HepG2 (cell line): ENCODE measurements around the gene BAHCC1. TPM values are rescaled to one million over a fixed set of nuclear protein-coding genes. Genes with fewer than 3 reads are reported as not detected.

Experiments
- HIVEP1 ChIP-seq: sonication (generic); formaldehyde crosslinking; IDR thresholded peaks from 2 replicates; pipeline ENCODE4 v1.4.0; 2020; ENCODE audit warnings: mild to moderate bottlenecking, missing genetic modification reagents
- HOXA3 ChIP-seq: sonication (generic); formaldehyde crosslinking; IDR thresholded peaks from 2 replicates; pipeline ENCODE4 v1.5.0; 2020; ENCODE audit warnings: missing genetic modification reagents
- SP5 ChIP-seq: IDR thresholded peaks from 2 replicates; pipeline ENCODE4 v1.6.1; 2016; ENCODE audit warnings: low read depth, borderline replicate concordance
- SUZ12 ChIP-seq: fragments of 150-350 bp; IDR thresholded peaks from 2 replicates; pipeline ENCODE4 v1.6.1; 2014; ENCODE audit warnings: low read depth, low read length
- XRCC5 ChIP-seq: fragments of 200-400 bp; formaldehyde crosslinking; optimal IDR thresholded peaks from 2 replicates; pipeline ENCODE3; 2017; ENCODE audit warnings: mild to moderate bottlenecking, low read length
- YEATS2 ChIP-seq: sonication (generic); formaldehyde crosslinking; IDR thresholded peaks from 2 replicates; pipeline ENCODE4 v1.4.0; 2020; ENCODE audit warnings: missing genetic modification reagents, borderline replicate concordance
- YY1 ChIP-seq: IDR thresholded peaks from 2 replicates; pipeline ENCODE4 v1.6.1; 2011; ENCODE audit warnings: low read length, low read depth, moderate library complexity, mild to moderate bottlenecking; ENCODE audit not compliant: insufficient read depth, insufficient replicate concordance
- ZBTB42 ChIP-seq: sonication (generic); formaldehyde crosslinking; IDR thresholded peaks from 2 replicates; pipeline ENCODE4 v1.5.0; 2020; ENCODE audit warnings: mild to moderate bottlenecking, missing genetic modification reagents
- ZBTB7B ChIP-seq: sonication (generic); formaldehyde crosslinking; IDR thresholded peaks from 2 replicates; pipeline ENCODE4 v1.4.0; 2020; ENCODE audit warnings: missing genetic modification reagents
- ZFP36L1 ChIP-seq: sonication (generic); formaldehyde crosslinking; IDR thresholded peaks from 2 replicates; pipeline ENCODE4 v1.8.0; 2022; ENCODE audit warnings: mild to moderate bottlenecking, missing genetic modification reagents, moderate library complexity
- ZNF138 ChIP-seq: sonication (generic); formaldehyde crosslinking; IDR thresholded peaks from 2 replicates; pipeline ENCODE4 v1.5.0; 2020; ENCODE audit warnings: mild to moderate bottlenecking, low read depth, missing genetic modification reagents
- ZNF205 ChIP-seq: IDR thresholded peaks from 2 replicates; pipeline ENCODE4 v1.6.1; 2018; ENCODE audit warnings: missing biosample characterization, missing genetic modification reagents
- ZNF232 ChIP-seq: sonication (generic); formaldehyde crosslinking; IDR thresholded peaks from 2 replicates; pipeline ENCODE4 v1.4.0; 2020; ENCODE audit warnings: missing genetic modification reagents, borderline replicate concordance
- ZNF264 ChIP-seq: sonication (generic); formaldehyde crosslinking; IDR thresholded peaks from 2 replicates; pipeline ENCODE4 v1.4.0; 2020; ENCODE audit warnings: missing genetic modification reagents
- ZNF3 ChIP-seq: IDR thresholded peaks from 2 replicates; pipeline ENCODE4 v1.7.0; 2017; ENCODE audit warnings: inconsistent platforms
- ZNF790 ChIP-seq: sonication (generic); formaldehyde crosslinking; IDR thresholded peaks from 2 replicates; pipeline ENCODE4 v1.8.0; 2022; ENCODE audit warnings: missing genetic modification reagents, mild to moderate bottlenecking, borderline replicate concordance
- ZNF883 ChIP-seq: sonication (generic); formaldehyde crosslinking; IDR thresholded peaks from 2 replicates; pipeline ENCODE4 v1.5.1; 2020; ENCODE audit warnings: mild to moderate bottlenecking, missing genetic modification reagents; ENCODE audit errors: not compliant biosample characterization
- polyA plus RNA-seq, 8 experiments: library from polyadenylated mRNA; depleted of rRNA in 3 of 8; stranded (reverse) in 7 of 8; unstranded in 1 of 8; fragments of >200 nt; fragmentation: Illumina TruSeq in 4 of 8; extraction: Trizol in 4 of 8; gene quantifications; 2 replicates each; pipeline versions ENCODE4 v1.2.1 to v1.2.3, GENCODE V29; 2011 to 2016; ENCODE audit warnings: low read depth in 4 of 8, missing spikeins in 1 of 8, mixed read lengths in 1 of 8; ENCODE audit not compliant: insufficient read depth in 1 of 8
- total RNA-seq, 5 experiments: library from RNA; depleted of rRNA; stranded (reverse); fragments of >200 nt; fragmentation: Illumina TruSeq; extraction: Trizol; gene quantifications; 2 replicates each; pipeline ENCODE4 v1.2.3, GENCODE V29; 2016; ENCODE audit warnings: low read depth in 1 of 5
- TF ChIP-seq, protein P1 (sequence below): sonication (generic); formaldehyde crosslinking; IDR thresholded peaks from 2 replicates; pipeline ENCODE4 v1.5.0; 2020; ENCODE audit warnings: mild to moderate bottlenecking, missing genetic modification reagents, borderline replicate concordance
- TF ChIP-seq, protein P2 (sequence below): sonication (generic); formaldehyde crosslinking; IDR thresholded peaks from 2 replicates; pipeline ENCODE4 v1.4.0; 2020; ENCODE audit warnings: missing genetic modification reagents, mild to moderate bottlenecking, borderline replicate concordance
- TF ChIP-seq, protein P3 (sequence below): sonication (generic); formaldehyde crosslinking; conservative IDR thresholded peaks from 2 replicates; pipeline ENCODE4 v1.4.0; 2020; ENCODE audit warnings: missing genetic modification reagents
- TF ChIP-seq, protein P4 (sequence below): IDR thresholded peaks from 2 replicates; pipeline ENCODE4 v1.6.1; 2018; ENCODE audit warnings: missing genetic modification reagents
- TF ChIP-seq, protein P5 (sequence below): sonication (generic); formaldehyde crosslinking; IDR thresholded peaks from 2 replicates; pipeline ENCODE4 v1.4.0; 2020; ENCODE audit warnings: missing genetic modification reagents

The BAHCC1 gene
- total and polyA plus RNA-seq, 2 of the 13 experiments (the other 11 are each of a cell fraction or from before 2014, with no cell fraction given): 1.4 to 1.7 TPM

DNA sequence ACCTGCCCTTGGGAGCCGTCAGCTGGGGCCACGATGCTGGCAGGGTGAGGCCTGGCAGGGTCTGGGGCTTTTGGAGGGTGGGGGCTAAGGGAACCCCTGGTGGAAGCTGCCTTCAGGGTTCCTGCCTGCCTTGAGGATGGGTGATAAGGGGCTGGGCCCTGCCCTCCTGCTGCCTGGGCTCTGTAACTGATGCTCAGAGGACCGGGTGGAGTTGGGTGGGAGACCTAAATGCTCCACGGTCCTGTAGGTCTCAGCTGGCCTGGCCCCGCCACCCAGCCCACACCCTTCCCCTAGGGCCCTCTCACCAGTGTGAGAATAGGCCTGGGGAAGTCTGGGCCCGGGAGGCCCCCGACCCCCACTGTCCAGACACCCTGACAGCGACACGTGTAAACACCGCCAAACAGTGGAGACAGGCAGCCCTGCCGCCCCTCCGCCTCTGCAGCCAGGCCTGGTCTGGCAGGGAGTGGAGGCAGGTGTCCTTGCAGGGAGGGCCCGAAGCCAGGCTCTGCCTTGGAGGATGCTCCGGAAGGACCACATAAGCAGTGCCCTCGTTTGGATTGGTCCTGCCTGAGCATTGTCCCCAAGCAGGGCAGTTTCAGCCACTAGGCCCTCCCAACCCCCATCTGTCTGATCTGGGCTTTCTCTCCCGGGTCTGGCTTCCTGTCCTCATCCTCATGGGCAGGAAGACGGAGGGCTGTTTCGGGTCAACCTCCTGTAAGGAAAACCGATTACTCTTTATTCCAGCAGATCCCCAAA lies 6.5 kb upstream of the BAHCC1 start (continued):
- TF ChIP-seq, protein P1, sequence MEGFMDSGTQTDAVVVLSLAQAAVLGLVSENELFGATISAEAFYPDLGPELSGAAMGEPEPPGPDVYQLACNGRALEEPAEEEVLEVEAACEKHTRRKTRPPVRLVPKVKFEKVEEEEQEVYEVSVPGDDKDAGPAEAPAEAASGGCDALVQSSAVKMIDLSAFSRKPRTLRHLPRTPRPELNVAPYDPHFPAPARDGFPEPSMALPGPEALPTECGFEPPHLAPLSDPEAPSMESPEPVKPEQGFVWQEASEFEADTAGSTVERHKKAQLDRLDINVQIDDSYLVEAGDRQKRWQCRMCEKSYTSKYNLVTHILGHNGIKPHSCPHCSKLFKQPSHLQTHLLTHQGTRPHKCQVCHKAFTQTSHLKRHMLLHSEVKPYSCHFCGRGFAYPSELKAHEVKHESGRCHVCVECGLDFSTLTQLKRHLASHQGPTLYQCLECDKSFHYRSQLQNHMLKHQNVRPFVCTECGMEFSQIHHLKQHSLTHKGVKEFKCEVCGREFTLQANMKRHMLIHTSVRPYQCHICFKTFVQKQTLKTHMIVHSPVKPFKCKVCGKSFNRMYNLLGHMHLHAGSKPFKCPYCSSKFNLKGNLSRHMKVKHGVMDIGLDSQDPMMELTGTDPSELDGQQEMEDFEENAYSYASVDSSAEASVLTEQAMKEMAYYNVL (CRISPR knock-in tag): no peak
- 0 out of 2 replicates have a peak, but pooled peaks have one; percentile 18 for TF ChIP-seq YEATS2 (CRISPR knock-in tag)
- TF ChIP-seq ZNF232 (CRISPR knock-in tag): no peak
- TF ChIP-seq, protein P2, sequence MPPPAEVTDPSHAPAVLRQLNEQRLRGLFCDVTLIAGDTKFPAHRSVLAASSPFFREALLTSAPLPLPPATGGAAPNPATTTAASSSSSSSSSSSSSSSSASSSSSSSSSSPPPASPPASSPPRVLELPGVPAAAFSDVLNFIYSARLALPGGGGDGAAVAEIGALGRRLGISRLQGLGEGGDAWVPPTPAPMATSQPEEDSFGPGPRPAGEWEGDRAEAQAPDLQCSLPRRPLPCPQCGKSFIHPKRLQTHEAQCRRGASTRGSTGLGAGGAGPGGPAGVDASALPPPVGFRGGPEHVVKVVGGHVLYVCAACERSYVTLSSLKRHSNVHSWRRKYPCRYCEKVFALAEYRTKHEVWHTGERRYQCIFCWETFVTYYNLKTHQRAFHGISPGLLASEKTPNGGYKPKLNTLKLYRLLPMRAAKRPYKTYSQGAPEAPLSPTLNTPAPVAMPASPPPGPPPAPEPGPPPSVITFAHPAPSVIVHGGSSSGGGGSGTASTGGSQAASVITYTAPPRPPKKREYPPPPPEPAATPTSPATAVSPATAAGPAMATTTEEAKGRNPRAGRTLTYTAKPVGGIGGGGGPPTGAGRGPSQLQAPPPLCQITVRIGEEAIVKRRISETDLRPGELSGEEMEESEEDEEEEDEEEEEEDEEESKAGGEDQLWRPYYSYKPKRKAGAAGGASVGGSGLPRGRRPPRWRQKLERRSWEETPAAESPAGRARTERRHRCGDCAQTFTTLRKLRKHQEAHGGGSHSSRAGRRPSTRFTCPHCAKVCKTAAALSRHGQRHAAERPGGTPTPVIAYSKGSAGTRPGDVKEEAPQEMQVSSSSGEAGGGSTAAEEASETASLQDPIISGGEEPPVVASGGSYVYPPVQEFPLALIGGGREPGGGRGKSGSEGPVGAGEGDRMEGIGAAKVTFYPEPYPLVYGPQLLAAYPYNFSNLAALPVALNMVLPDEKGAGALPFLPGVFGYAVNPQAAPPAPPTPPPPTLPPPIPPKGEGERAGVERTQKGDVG (CRISPR knock-in tag): no peak
- TF ChIP-seq ZNF790: no peak
- no peak for TF ChIP-seq SUZ12
- TF ChIP-seq ZNF205: 0 out of 2 replicates have a peak, but pooled peaks have one; percentile 20
- TF ChIP-seq YY1: peak; percentile 19
- TF ChIP-seq ZFP36L1 (CRISPR knock-in tag): no peak
- TF ChIP-seq XRCC5: peak; percentile 24
- TF ChIP-seq, protein P3, sequence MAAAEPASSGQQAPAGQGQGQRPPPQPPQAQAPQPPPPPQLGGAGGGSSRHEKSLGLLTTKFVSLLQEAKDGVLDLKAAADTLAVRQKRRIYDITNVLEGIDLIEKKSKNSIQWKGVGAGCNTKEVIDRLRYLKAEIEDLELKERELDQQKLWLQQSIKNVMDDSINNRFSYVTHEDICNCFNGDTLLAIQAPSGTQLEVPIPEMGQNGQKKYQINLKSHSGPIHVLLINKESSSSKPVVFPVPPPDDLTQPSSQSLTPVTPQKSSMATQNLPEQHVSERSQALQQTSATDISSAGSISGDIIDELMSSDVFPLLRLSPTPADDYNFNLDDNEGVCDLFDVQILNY (CRISPR knock-in tag): no peak
- no peak for TF ChIP-seq ZNF883 (CRISPR knock-in tag)
- TF ChIP-seq HOXA3 (CRISPR knock-in tag): 0 out of 2 replicates have a peak, but pooled peaks have one; percentile 3
- TF ChIP-seq ZNF264: no peak
- TF ChIP-seq ZBTB7B (CRISPR knock-in tag): no peak
- no peak for TF ChIP-seq ZNF3 (CRISPR knock-in tag)
- TF ChIP-seq, protein P4, sequence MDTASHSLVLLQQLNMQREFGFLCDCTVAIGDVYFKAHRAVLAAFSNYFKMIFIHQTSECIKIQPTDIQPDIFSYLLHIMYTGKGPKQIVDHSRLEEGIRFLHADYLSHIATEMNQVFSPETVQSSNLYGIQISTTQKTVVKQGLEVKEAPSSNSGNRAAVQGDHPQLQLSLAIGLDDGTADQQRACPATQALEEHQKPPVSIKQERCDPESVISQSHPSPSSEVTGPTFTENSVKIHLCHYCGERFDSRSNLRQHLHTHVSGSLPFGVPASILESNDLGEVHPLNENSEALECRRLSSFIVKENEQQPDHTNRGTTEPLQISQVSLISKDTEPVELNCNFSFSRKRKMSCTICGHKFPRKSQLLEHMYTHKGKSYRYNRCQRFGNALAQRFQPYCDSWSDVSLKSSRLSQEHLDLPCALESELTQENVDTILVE (CRISPR knock-in tag): no peak
- no peak for TF ChIP-seq ZBTB42 (CRISPR knock-in tag)
- TF ChIP-seq, protein P5, sequence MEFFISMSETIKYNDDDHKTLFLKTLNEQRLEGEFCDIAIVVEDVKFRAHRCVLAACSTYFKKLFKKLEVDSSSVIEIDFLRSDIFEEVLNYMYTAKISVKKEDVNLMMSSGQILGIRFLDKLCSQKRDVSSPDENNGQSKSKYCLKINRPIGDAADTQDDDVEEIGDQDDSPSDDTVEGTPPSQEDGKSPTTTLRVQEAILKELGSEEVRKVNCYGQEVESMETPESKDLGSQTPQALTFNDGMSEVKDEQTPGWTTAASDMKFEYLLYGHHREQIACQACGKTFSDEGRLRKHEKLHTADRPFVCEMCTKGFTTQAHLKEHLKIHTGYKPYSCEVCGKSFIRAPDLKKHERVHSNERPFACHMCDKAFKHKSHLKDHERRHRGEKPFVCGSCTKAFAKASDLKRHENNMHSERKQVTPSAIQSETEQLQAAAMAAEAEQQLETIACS (CRISPR knock-in tag): no peak
- no peak for TF ChIP-seq SP5 (CRISPR knock-in tag)
- no peak for TF ChIP-seq ZNF138 (CRISPR knock-in tag)
- 0 out of 2 replicates have a peak, but pooled peaks have one; percentile 1 for TF ChIP-seq HIVEP1
